HCT116 (cell line): Measurements from ENCODE around the gene RNF212.

ENCODE experiments used
- CEBPB ChIP-seq: IDR thresholded peaks from 2 replicates; pipeline ENCODE4 v1.6.1; 2012; ENCODE audit warnings: low read depth
- CTCF ChIP-seq, 3 experiments: fragments of 200-600 bp in 1 of 3; sonication (generic) in 1 of 3; IDR thresholded peaks in 2 of 3; conservative IDR thresholded peaks in 1 of 3; 2 replicates each; pipeline ENCODE4 v1.5.1; 2012 to 2017; ENCODE audit warnings: low read depth in 2 of 3, low read length in 2 of 3, antibody characterized with exemption in 1 of 3, borderline replicate concordance in 1 of 3, control low read depth in 1 of 3, mild to moderate bottlenecking in 1 of 3, mixed read lengths in 1 of 3, mixed run types in 1 of 3, moderate library complexity in 1 of 3; ENCODE audit not compliant: insufficient read depth in 1 of 3
- EZH2 ChIP-seq: fragments of 200-600 bp; sonication (generic); IDR thresholded peaks from 2 replicates; pipeline ENCODE4 v1.6.1; 2017; ENCODE audit warnings: antibody characterized with exemption, mixed run types
- EZH2phosphoT487 ChIP-seq: fragments of 200-600 bp; IDR thresholded peaks from 2 replicates; pipeline ENCODE4 v1.6.1; 2018; ENCODE audit warnings: antibody characterized with exemption, borderline replicate concordance
- MAX ChIP-seq: IDR thresholded peaks from 2 replicates; pipeline ENCODE4 v1.6.1; 2012
- POLR2A ChIP-seq: IDR thresholded peaks from 2 replicates; pipeline ENCODE4 v1.7.0; 2011; ENCODE audit warnings: borderline replicate concordance; ENCODE audit not compliant: insufficient read depth, insufficient read length; ENCODE audit errors: extremely low read depth
- POLR2AphosphoS5 ChIP-seq: IDR thresholded peaks from 2 replicates; pipeline ENCODE4 v1.6.1; 2011; ENCODE audit warnings: mild to moderate bottlenecking, low read depth, low read length, moderate library complexity
- REST ChIP-seq: IDR thresholded peaks from 2 replicates; pipeline ENCODE4 v1.6.1; 2012; ENCODE audit warnings: low read depth
- SRF ChIP-seq: IDR thresholded peaks from 2 replicates; pipeline ENCODE4 v1.6.1; 2012; ENCODE audit warnings: low read depth

GRCh38 chr4:1056671-1057402, 56.5 kb downstream of the RNF212 start:
- TF ChIP-seq CTCF (IDR thresholded peaks at IDR 0.05 in 2 of 3, conservative IDR thresholded peaks at IDR 0.05 in 1 of 3; ENCODE audit: borderline replicate concordance in 1 of 3, insufficient read depth in 1 of 3, low read depth in 2 of 3, low read length in 2 of 3) (no peak), REST (no peak), POLR2A (no peak), SRF (no peak), EZH2 (no peak), POLR2AphosphoS5 (no peak), CEBPB (no peak), EZH2phosphoT487 (no peak), MAX (no peak)
